SIG-M5 (cell line): Measurements from ENCODE around the gene RFTN1.

Experiments
- DNase-seq: peaks from one replicate; lab custom pipeline; 2025; lab: John Stamatoyannopoulos, UW

RFTN1 gene

DNA sequence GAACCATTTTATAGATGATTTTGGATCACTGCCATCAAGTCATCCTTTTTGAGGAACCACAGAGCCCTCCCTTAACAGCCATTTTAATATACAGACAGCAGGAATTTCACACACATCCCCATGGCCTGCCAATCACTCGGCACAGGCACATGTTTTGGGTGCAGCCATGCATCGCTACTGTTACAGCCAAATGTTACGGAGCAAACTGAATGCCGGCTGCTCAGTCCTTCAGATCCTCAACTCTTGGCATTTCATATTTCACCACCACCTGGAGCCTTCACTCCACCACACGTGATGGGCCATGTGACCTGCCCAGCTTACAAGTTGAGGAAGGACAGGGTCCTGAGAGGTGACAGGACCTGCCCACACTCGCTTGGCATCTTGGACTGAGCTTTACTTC, 157.7 kb downstream of the RFTN1 start:
- DNase-seq: no peak

DNA sequence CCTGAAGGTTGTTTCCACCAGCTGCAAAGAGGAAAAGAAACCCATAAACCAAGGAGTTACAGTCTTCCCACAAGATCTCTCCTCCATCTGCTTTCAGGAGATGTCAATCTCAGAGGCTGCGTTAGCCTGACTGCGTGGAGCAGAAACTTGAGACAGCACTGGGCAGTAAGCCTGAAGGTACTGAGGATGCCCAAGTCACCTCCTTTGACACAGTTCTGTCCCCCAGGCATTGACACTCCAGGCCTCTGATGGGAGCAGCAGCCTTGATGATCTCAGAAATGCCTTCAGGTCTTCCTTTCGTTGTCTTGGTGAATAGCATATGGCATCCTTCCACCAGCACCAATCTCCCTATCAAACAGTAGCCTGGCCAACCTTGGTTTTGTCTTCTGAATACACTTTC, 159.2 kb downstream of the RFTN1 start:
- no peak for DNase-seq

GRCh38 chr3:16352428-16352827, 161.1 kb downstream of the RFTN1 start:
- no peak for DNase-seq

GRCh38 chr3:16350597-16351318, 162.7 kb downstream of the RFTN1 start:
- no peak for DNase-seq

DNA sequence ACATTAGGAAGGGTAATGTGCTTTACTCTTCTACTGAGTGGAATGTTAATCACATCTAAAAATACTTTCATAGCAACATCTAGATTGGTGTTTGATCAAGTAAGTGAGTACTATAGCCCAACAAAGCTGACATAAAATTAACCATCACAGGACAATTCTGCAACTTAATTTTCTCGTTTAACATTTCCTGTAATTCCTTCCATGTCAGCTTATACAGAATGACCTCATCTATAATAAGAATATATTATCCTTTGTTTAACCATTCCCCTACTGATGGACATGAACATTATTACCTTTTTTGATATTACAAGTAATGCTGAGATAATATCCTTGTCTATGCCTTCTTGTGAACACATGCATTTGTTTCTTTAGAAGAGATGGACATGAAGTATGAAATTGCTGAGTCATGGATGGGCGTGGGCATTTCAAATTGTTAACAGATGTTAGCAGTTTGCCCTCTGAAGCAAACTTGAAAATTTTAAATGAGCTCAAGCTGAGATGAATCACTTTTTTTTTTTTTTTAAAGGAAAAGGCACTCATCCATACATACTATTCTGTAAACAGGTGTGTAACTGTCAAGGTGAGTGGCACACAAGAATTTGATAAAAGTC, 163.4 kb downstream of the RFTN1 start:
- no peak for DNase-seq

- DNase-seq: no peak
Measured at GRCh38 chr3:16347548-16347947, 166.0 kb downstream of the RFTN1 start.

GRCh38 chr3:16346413-16347081, 167.0 kb downstream of the RFTN1 start:
- no peak for DNase-seq

DNA sequence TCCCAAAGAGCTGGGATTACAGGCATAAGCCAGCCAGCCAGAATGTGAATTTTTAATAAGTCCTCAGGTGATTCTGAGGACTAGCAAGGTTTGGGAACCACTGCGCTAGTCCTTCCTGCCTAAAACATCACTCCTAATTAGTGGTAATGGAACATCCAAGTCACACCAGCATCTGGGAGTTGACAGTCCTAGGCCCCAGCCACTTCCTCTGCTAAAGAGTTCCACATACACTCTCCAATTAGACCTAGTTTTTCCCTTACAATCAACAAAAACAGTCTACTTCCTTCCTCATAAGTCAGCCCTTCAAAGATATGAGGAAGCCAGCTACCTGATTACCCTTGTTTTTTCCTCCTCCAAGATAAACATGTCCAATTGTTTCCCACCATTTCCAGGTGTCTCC, 170.4 kb downstream of the RFTN1 start:
- DNase-seq: no peak

- no peak for DNase-seq
Measured at GRCh38 chr3:16338999-16339398, 174.5 kb downstream of the RFTN1 start.

GRCh38 chr3:16337856-16338540, 175.5 kb downstream of the RFTN1 start:
- DNase-seq: no peak

DNA sequence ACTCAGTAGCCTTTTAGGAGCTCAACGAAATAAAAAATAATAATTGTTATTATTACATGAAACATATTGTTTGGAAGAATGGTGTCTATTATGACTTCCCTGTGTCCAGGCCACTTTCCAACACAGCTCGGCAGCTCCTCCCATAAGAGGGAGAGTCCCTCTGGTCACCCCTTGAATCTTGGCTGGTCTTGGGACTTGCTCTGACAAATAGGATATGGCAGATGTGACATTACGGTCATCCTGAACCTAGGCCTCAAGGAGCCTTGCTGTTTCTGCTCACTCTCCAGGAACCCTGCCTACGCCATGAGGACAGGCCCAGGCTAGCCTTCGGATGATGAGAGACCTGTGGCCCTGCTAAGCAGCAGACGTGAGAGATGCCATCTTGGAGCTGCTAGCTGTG, 176.7 kb downstream of the RFTN1 start:
- no peak for DNase-seq

DNA sequence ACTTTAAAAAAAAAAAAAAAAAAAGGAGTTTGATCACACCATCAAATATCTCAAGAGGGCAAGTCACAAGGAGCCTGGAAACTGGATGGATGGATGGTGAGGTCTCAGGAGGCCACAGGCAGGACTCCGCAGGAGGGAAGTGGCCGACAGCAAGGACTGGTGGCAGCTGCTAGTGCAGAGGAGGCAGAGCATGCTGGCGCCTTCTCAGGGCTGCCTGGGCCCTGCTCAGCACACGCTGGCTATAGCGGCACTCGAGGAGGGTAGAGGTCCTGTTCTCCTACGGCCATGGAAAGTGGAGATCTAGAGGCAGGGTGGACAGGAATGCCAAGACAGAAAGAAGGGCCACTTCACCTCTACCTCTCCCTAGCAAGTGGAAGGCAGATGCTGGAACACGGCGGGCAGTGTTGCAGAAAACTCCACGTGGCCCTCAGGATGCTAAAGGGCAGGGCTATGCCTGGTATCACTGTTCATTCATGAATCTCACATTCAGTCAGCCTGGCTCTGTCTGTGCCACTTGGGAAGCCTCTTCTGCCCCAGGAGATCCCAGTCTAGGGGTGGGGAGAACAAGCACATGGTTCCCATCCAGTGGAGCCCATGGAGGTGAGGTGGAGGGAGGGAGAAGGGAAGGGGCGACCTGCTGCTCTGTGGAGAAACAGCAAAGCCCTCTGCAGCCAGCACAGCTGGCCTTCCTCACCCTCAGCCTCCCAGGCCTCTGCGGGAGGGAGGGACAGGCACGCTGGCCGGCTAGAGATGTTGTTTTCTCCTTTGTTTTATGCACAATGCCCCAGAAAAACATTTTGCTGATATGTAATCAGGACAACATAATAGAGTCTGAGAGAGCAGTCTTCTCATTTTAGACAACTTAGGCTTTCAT, 177.5 kb downstream of the RFTN1 start:
- DNase-seq: no peak

GRCh38 chr3:16335333-16335732, 178.2 kb downstream of the RFTN1 start:
- DNase-seq: no peak

DNA sequence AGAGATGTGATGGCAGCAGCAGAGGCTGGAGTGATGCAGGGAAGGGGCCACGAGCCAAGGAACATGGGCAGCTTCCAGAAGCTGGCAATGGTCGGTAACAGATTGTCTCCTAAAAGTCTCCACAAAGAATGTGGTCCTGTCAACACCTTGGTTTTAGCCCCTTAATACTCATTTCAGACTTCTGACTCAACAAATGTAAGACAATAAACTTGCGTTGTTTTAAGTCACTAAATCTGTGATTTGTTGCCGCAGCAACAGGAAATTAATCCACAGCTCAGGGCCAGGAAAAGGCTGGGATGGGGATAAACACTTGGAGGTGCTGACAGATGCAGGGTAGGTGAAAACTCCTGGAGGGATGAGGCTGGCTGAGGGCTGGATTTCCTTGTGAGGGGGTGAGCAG, 178.6 kb downstream of the RFTN1 start:
- no peak for DNase-seq

GRCh38 chr3:16332904-16333426, 180.5 kb downstream of the RFTN1 start:
- no peak for DNase-seq

DNA sequence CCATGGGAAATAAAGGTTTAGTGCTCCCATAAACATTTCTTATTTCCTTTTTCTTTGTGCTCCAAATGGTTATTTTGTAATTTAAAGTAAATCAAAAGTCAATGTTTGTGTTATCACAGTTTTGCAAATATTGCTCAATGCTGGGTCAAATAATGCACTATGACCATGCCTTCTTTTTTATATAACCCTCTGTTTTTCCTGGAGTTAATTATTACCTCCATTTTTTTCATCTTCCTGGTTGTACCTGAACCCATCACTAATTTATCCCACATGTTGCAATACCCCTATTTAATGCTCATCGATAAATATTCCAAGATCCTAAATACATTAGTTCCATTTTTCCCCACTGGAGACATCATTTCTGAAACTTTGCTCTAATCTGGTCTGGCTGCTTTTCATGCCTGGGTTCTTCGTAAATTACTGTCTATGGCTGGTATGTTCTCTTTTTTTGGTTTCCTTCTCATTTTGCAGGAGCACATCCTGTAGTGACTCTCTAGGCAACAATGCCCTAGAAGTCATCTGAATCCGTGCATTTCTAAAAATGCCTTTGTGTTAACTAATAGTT, 182.1 kb downstream of the RFTN1 start:
- no peak for DNase-seq

DNA sequence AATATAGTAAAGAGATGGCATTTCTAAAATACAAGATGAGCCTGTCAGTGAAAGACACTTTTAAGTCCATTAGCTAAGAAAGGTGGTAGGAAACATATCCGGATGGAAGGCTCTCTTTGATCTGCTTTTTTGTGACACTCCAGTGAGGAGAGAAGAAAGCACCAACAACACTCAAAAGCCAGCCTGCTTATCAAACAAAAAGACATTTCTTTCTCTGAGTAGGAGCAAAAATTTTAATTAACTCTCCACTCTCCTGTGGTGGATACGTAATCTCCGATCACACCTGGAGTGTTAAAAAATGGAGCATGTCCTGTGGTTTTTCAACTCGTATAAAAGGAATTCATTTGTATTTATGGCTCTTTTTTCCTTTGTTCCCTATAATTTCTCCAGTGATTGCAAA, 183.1 kb downstream of the RFTN1 start:
- DNase-seq: no peak

DNA sequence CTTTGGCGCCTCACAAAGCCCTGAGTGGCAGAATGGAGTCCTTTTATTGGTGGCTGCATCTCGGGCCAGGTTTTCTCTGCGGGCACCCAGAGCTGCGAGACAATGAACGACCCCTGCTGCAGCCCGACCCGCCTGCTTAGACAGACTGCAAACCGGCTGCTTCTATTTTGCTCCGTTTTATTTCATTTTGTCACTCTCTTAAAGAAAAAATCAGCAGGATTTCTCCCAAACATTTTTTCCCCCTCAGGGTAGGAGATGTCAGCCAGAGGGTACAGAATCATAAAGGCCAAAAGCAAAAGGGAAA, 183.7 kb downstream of the RFTN1 start:
- DNase-seq: no peak

GRCh38 chr3:16329036-16329825, 184.3 kb downstream of the RFTN1 start:
- no peak for DNase-seq

DNA sequence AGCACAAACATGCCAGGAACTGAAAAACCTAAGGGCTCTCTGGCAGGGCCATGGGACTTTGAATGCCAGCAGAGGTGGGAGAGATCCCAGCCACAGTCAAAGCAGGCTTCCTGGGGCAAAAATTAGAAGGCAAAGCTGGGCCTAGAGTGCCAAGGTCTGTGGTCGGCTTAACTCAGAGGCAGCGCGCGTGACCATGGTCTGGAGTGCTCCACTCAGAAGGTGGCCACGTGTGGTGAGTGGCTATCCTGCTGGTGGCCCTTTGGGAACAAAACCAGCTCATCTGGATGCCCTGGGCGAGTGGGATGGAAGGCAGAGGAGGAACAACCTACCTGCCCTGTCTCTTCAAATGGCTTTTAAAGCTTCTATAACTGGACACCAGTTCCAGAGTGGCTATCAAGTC, 185.4 kb downstream of the RFTN1 start:
- no peak for DNase-seq
